Activated CD4-positive, alpha-beta memory T cell treated with anti-CD3 and anti-CD28 coated beads, Interleukin-2, amount 10 ng/mL, durations not matched to agents 7 days and 5 days (primary cell): Measurements from ENCODE around the gene HAUS3. TPM values are rescaled to one million over a fixed set of nuclear protein-coding genes. Genes with fewer than 3 reads are reported as not detected.
"Not testable (repeated sequence)": the region's sequence is repeated elsewhere in the genome, so short reads cannot be mapped to it uniquely, and the experiment has no call there.

ENCODE experiments used
- CTCF ChIA-PET: fragments of 350-600 bp; sonication (Branson Sonifier 250); formaldehyde crosslinking; loops from one replicate; lab custom pipeline; 2021; ENCODE audit warnings: antibody characterized with exemption, inconsistent platforms; lab: Charles Lee
- POLR2A ChIA-PET: fragments of 350-600 bp; sonication (Branson Sonifier 250); formaldehyde crosslinking; loops from one replicate; lab custom pipeline; 2021; ENCODE audit warnings: antibody characterized with exemption; lab: Charles Lee
- DNase-seq: peaks from one replicate; pipeline ENCODE4 v3.0.0-alpha.2; 2020
- H3K27ac Mint-ChIP-seq: one replicate; pipeline ENCODE4 v1.8.0; 2021; ENCODE audit warnings: mild to moderate bottlenecking, mixed read lengths
- H3K27me3 Mint-ChIP-seq: one replicate; pipeline ENCODE4 v1.8.0; 2021; ENCODE audit warnings: mixed read lengths
- H3K36me3 Mint-ChIP-seq: one replicate; pipeline ENCODE4 v1.8.0; 2021; ENCODE audit warnings: low read depth, mixed read lengths
- H3K4me1 Mint-ChIP-seq: one replicate; pipeline ENCODE4 v1.8.0; 2021; ENCODE audit warnings: mixed read lengths
- H3K4me3 Mint-ChIP-seq: one replicate; pipeline ENCODE4 v1.8.0; 2021; ENCODE audit warnings: mild to moderate bottlenecking, mixed read lengths
- H3K9me3 Mint-ChIP-seq: one replicate; pipeline ENCODE4 v1.8.0; 2021; ENCODE audit warnings: mixed read lengths
- total RNA-seq, 2 experiments: library from RNA; stranded (reverse); gene quantifications; one replicate each; pipeline ENCODE4 v1.2.3, GENCODE V29; 2021

Gene HAUS3
- total RNA-seq, 2 experiments from 2014 or later = 27.1 to 27.4 TPM

- Mint-ChIP-seq H3K27me3 (no peaks in the 10 kb centered on the region), H3K4me1 (peaks cover 36% of the 10 kb centered on the region), H3K9me3 (no peaks in the 10 kb centered on the region), H3K36me3 (no peaks in the 10 kb centered on the region), H3K4me3 (no peak overlapping the region), H3K27ac (no peak overlapping the region)
- DNase-seq = no peak
- POLR2A ChIA-PET = no interaction called here
- CTCF ChIA-PET = no interaction called here
These were observed 43.2 kb upstream of the HAUS3 start for GRCh38 chr4:2284934-2285612.

- Mint-ChIP-seq H3K9me3 (no peaks in the 10 kb centered on the region), H3K4me1 (peaks cover 33% of the 10 kb centered on the region), H3K27ac (no peak overlapping the region), H3K27me3 (no peaks in the 10 kb centered on the region), H3K36me3 (no peaks in the 10 kb centered on the region), H3K4me3 (no peak overlapping the region)
- CTCF ChIA-PET = no interaction called here
- DNase-seq = no peak
- POLR2A ChIA-PET = interaction anchor here (3.5 kb wide), 1 partner anchor 128 kb away, joined by 23 read pairs; no protein-coding TSS in a partner anchor
These were observed 42.4 kb upstream of the HAUS3 start for GRCh38 chr4:2284161-2284933.

- H3K27me3 Mint-ChIP-seq = no peaks in the 10 kb centered on the region
- no peak overlapping the region for H3K4me3 Mint-ChIP-seq
- H3K9me3 Mint-ChIP-seq = no peaks in the 10 kb centered on the region
- H3K4me1 Mint-ChIP-seq = peaks cover 33% of the 10 kb centered on the region
- ChIA-PET POLR2A (interaction anchor here (2.1 to 3.5 kb wide), 2 partner anchors 8 to 129 kb away, joined by 16 to 23 read pairs; no protein-coding TSS in a partner anchor), CTCF (no interaction called here)
- H3K27ac Mint-ChIP-seq = no peak overlapping the region
- no peaks in the 10 kb centered on the region for H3K36me3 Mint-ChIP-seq
- no peak for DNase-seq
These were observed 41.3 kb upstream of the HAUS3 start for GRCh38 chr4:2283199-2283711.

GRCh38 chr4:2281575-2282343 is 39.8 kb upstream of the HAUS3 start:
- ChIA-PET CTCF (interaction anchor here (0.8 to 1.3 kb wide), 7 partner anchors 10 to 187 kb away, joined by 3 to 7 read pairs (median 4); partner anchors contain the start of genes MXD4 and RNF4), POLR2A (interaction anchor here (0.6 to 3.5 kb wide), 9 partner anchors 9 to 186 kb away, joined by 3 to 23 read pairs (median 6); partner anchors contain the start of genes CFAP99, HAUS3, MXD4 and POLN)
- no peaks in the 10 kb centered on the region for H3K9me3 Mint-ChIP-seq
- peak overlapping the region; percentile 88 for H3K27ac Mint-ChIP-seq
- no peaks in the 10 kb centered on the region for H3K36me3 Mint-ChIP-seq
- H3K27me3 Mint-ChIP-seq = no peaks in the 10 kb centered on the region
- peak; percentile 86 for DNase-seq
- peak overlapping the region; percentile 4 for H3K4me3 Mint-ChIP-seq
- H3K4me1 Mint-ChIP-seq = peaks cover 33% of the 10 kb centered on the region

- Mint-ChIP-seq H3K36me3 (no peaks in the 10 kb centered on the region), H3K27ac (peak overlapping the region; percentile 88), H3K9me3 (no peaks in the 10 kb centered on the region), H3K4me1 (peaks cover 32% of the 10 kb centered on the region), H3K4me3 (no peak overlapping the region), H3K27me3 (no peaks in the 10 kb centered on the region)
- no peak for DNase-seq
- ChIA-PET CTCF (interaction anchor here (1.4 kb wide), 2 partner anchors 132 to 181 kb away, joined by 3 read pairs; no protein-coding TSS in a partner anchor), POLR2A (interaction anchor here (1.8 kb wide), 1 partner anchor 10 kb away, joined by 6 read pairs; no protein-coding TSS in a partner anchor)
These were observed 38.8 kb upstream of the HAUS3 start for GRCh38 chr4:2280531-2281300.

- Mint-ChIP-seq H3K4me3 (no peak overlapping the region), H3K36me3 (no peaks in the 10 kb centered on the region), H3K27ac (no peak overlapping the region), H3K27me3 (no peaks in the 10 kb centered on the region), H3K9me3 (no peaks in the 10 kb centered on the region), H3K4me1 (peaks cover 24% of the 10 kb centered on the region)
- no peak for DNase-seq
- POLR2A ChIA-PET = no interaction called here
- CTCF ChIA-PET = interaction anchor here (0.6 to 0.7 kb wide), 3 partner anchors 11 to 364 kb away, joined by 3 to 5 read pairs (median 3); no protein-coding TSS in a partner anchor
These were observed 36.0 kb upstream of the HAUS3 start for GRCh38 chr4:2277956-2278355.

- Mint-ChIP-seq H3K36me3 (no peaks in the 10 kb centered on the region), H3K27ac (no peak overlapping the region), H3K9me3 (no peaks in the 10 kb centered on the region), H3K4me3 (no peak overlapping the region), H3K4me1 (peaks cover 15% of the 10 kb centered on the region), H3K27me3 (no peaks in the 10 kb centered on the region)
- no peak for DNase-seq
- POLR2A ChIA-PET = interaction anchor here (1.2 kb wide), 1 partner anchor 15 kb away, joined by 4 read pairs; the partner anchor contains the start of gene MXD4
- CTCF ChIA-PET = no interaction called here
These were observed 34.8 kb upstream of the HAUS3 start for GRCh38 chr4:2276581-2277325.

GRCh38 chr4:2275546-2276251 is 33.8 kb upstream of the HAUS3 start:
- H3K4me3 Mint-ChIP-seq = no peak overlapping the region
- ChIA-PET CTCF (no interaction called here), POLR2A (interaction anchor here (1.2 kb wide), 1 partner anchor 14 kb away, joined by 4 read pairs; the partner anchor contains the start of gene MXD4)
- no peak overlapping the region for H3K27ac Mint-ChIP-seq
- H3K36me3 Mint-ChIP-seq = no peaks in the 10 kb centered on the region
- H3K4me1 Mint-ChIP-seq = peaks cover 5% of the 10 kb centered on the region
- DNase-seq = no peak
- no peaks in the 10 kb centered on the region for H3K27me3 Mint-ChIP-seq
- no peaks in the 10 kb centered on the region for H3K9me3 Mint-ChIP-seq

- POLR2A ChIA-PET, DNase-seq, H3K36me3 Mint-ChIP-seq, H3K27ac Mint-ChIP-seq, H3K4me3 Mint-ChIP-seq, CTCF ChIA-PET, H3K4me1 Mint-ChIP-seq, H3K9me3 Mint-ChIP-seq, H3K27me3 Mint-ChIP-seq: not testable (repeated sequence)
These were observed 33.1 kb upstream of the HAUS3 start for GRCh38 chr4:2275044-2275397.

GRCh38 chr4:2274320-2275043 is 32.6 kb upstream of the HAUS3 start:
- H3K27ac Mint-ChIP-seq = no peak overlapping the region
- H3K4me3 Mint-ChIP-seq = no peak overlapping the region
- ChIA-PET POLR2A (no interaction called here), CTCF (no interaction called here)
- no peak for DNase-seq
- H3K36me3 Mint-ChIP-seq = no peaks in the 10 kb centered on the region
- H3K4me1 Mint-ChIP-seq = peaks cover 2% of the 10 kb centered on the region
- no peaks in the 10 kb centered on the region for H3K9me3 Mint-ChIP-seq
- H3K27me3 Mint-ChIP-seq = no peaks in the 10 kb centered on the region
